Activated naive CD4-positive, alpha-beta T cell treated with anti-CD3 and anti-CD28 coated beads, Interleukin-2, amount 50 U/mL, for 72 hours (primary cell): Measurements from ENCODE around the gene ATP2A2. TPM values are rescaled to one million over a fixed set of nuclear protein-coding genes. Genes with fewer than 3 reads are reported as not detected.
"Not testable (repeated sequence)": the region's sequence is repeated elsewhere in the genome, so short reads cannot be mapped to it uniquely, and the experiment has no call there.

Experiments
- ATAC-seq, 2 donors: fragments of 150-1000 bp; cut with Tn5 transposase; 2 replicates each; pipeline ENCODE4 v1.10.0; 2021; ENCODE audit warnings: mild to moderate bottlenecking in 2 of 2, moderate library complexity in 2 of 2
- DNase-seq, 2 donors: peaks; one replicate each; pipeline ENCODE4 v3.0.0; 2021 to 2022; ENCODE audit warnings: low spot score in 2 of 2
- H3K27ac Mint-ChIP-seq, 2 donors: one replicate each; pipeline ENCODE4 v1.8.0; 2022; ENCODE audit warnings: mild to moderate bottlenecking in 2 of 2, mixed read lengths in 2 of 2
- H3K36me3 Mint-ChIP-seq, 2 donors: one replicate each; pipeline ENCODE4 v1.8.0; 2022; ENCODE audit warnings: mixed read lengths in 2 of 2
- H3K9me3 Mint-ChIP-seq, 2 donors: one replicate each; pipeline ENCODE4 v1.8.0; 2022; ENCODE audit warnings: mixed read lengths in 2 of 2
- total RNA-seq, 2 donors: library from RNA; stranded (reverse); gene quantifications; one replicate each; pipeline ENCODE4 v1.2.3, GENCODE V29; 2022

The ATP2A2 gene
- total RNA-seq, 2 donors from 2014 or later = 121 to 132 TPM

- peak in 1 of 2 donors; percentile 11 for ATAC-seq
- H3K27ac Mint-ChIP-seq = peak overlapping the region in 1 of 2 donors; percentile 36
- H3K9me3 Mint-ChIP-seq = no peaks in the 10 kb centered on the region
- no peak for DNase-seq
- H3K36me3 Mint-ChIP-seq = no peaks in the 10 kb centered on the region
These were observed 85.5 kb downstream of the ATP2A2 start for GRCh38 chr12:110366321-110367142.

- H3K36me3 Mint-ChIP-seq = no peaks in the 10 kb centered on the region
- no peaks in the 10 kb centered on the region for H3K9me3 Mint-ChIP-seq
- no peak overlapping the region for H3K27ac Mint-ChIP-seq
- DNase-seq (no peak), ATAC-seq (no peak)
These were observed 86.3 kb downstream of the ATP2A2 start for GRCh38 chr12:110367181-110367864.

GRCh38 chr12:110369992-110370391, 88.9 kb downstream of the ATP2A2 start:
- DNase-seq = no peak
- Mint-ChIP-seq H3K9me3 (no peaks in the 10 kb centered on the region), H3K36me3 (peaks cover 0 to 2% of the 10 kb centered on the region in 2 donors), H3K27ac (no peak overlapping the region)
- ATAC-seq = peak in 1 of 2 donors; percentile 13

- no peak for ATAC-seq
- Mint-ChIP-seq H3K9me3 (no peaks in the 10 kb centered on the region), H3K36me3 (peaks cover 0 to 5% of the 10 kb centered on the region in 2 donors), H3K27ac (no peak overlapping the region)
- DNase-seq = no peak
These were observed 89.7 kb downstream of the ATP2A2 start for GRCh38 chr12:110370732-110371231.

GRCh38 chr12:110371408-110372055, 90.5 kb downstream of the ATP2A2 start:
- DNase-seq (no peak), ATAC-seq (no peak)
- H3K36me3 Mint-ChIP-seq = peaks cover 0 to 5% of the 10 kb centered on the region in 2 donors

GRCh38 chr12:110372056-110372425, 91.0 kb downstream of the ATP2A2 start:
- no peaks in the 10 kb centered on the region for H3K9me3 Mint-ChIP-seq
- H3K36me3 Mint-ChIP-seq = peaks cover 0 to 5% of the 10 kb centered on the region in 2 donors
- ATAC-seq = no peak

More at GRCh38 chr12:110371408-110372055, 90.5 kb downstream of the ATP2A2 start:
- Mint-ChIP-seq H3K9me3 (no peaks in the 10 kb centered on the region), H3K27ac (peak overlapping the region in 1 of 2 donors; percentile 90)

GRCh38 chr12:110373025-110373424, 92.0 kb downstream of the ATP2A2 start:
- ATAC-seq (no peak), DNase-seq (no peak)
- peaks cover 0 to 5% of the 10 kb centered on the region in 2 donors for H3K36me3 Mint-ChIP-seq
- peak overlapping the region in 1 of 2 donors; percentile 31 for H3K27ac Mint-ChIP-seq
- no peaks in the 10 kb centered on the region for H3K9me3 Mint-ChIP-seq

More at GRCh38 chr12:110372056-110372425, 91.0 kb downstream of the ATP2A2 start:
- DNase-seq = no peak
- H3K27ac Mint-ChIP-seq = peak overlapping the region in 1 of 2 donors; percentile 90

GRCh38 chr12:110373425-110373824, 92.4 kb downstream of the ATP2A2 start:
- Mint-ChIP-seq H3K27ac (peak overlapping the region in 1 of 2 donors; percentile 31), H3K36me3 (peaks cover 2 to 8% of the 10 kb centered on the region in 2 donors)
- no peak for ATAC-seq

GRCh38 chr12:110373962-110374611, 93.0 kb downstream of the ATP2A2 start:
- Mint-ChIP-seq H3K27ac (peak overlapping the region in 1 of 2 donors; percentile 90), H3K36me3 (peaks cover 6 to 10% of the 10 kb centered on the region in 2 donors), H3K9me3 (no peaks in the 10 kb centered on the region)
- no peak for DNase-seq
- no peak for ATAC-seq

More at GRCh38 chr12:110373425-110373824, 92.4 kb downstream of the ATP2A2 start:
- no peak for DNase-seq
- no peaks in the 10 kb centered on the region for H3K9me3 Mint-ChIP-seq

GRCh38 chr12:110378131-110378790, 97.2 kb downstream of the ATP2A2 start:
- Mint-ChIP-seq H3K36me3 (peaks cover 10 to 21% of the 10 kb centered on the region in 2 donors), H3K27ac (peak overlapping the region in 1 of 2 donors; percentile 88)

GRCh38 chr12:110379197-110379596, 98.2 kb downstream of the ATP2A2 start:
- Mint-ChIP-seq H3K9me3 (no peaks in the 10 kb centered on the region), H3K36me3 (peaks cover 10 to 21% of the 10 kb centered on the region in 2 donors), H3K27ac (no peak overlapping the region)
- DNase-seq = no peak
- no peak for ATAC-seq

More at GRCh38 chr12:110378131-110378790, 97.2 kb downstream of the ATP2A2 start:
- DNase-seq, H3K9me3 Mint-ChIP-seq, ATAC-seq: not testable (repeated sequence)

- no peak for DNase-seq
- no peak for ATAC-seq
- no peaks in the 10 kb centered on the region for H3K9me3 Mint-ChIP-seq
- H3K36me3 Mint-ChIP-seq = peaks cover 10 to 21% of the 10 kb centered on the region in 2 donors
- H3K27ac Mint-ChIP-seq = no peak overlapping the region
These were observed 98.6 kb downstream of the ATP2A2 start for GRCh38 chr12:110379631-110380030.

GRCh38 chr12:110382683-110383082, 101.6 kb downstream of the ATP2A2 start:
- no peaks in the 10 kb centered on the region for H3K9me3 Mint-ChIP-seq
- ATAC-seq = no peak
- H3K27ac Mint-ChIP-seq = peak overlapping the region; percentile 68 to 69
- peaks cover 16 to 21% of the 10 kb centered on the region in 2 donors for H3K36me3 Mint-ChIP-seq
- DNase-seq = no peak
